HUDEP-2 (cell line): Measurements from ENCODE around the gene PRICKLE1.

ENCODE experiments used
- DNase-seq, 76 experiments: peaks; one replicate each; lab custom pipeline; 2025; ENCODE audit not compliant: unreplicated experiment in 76 of 76; lab: John Stamatoyannopoulos, UW

PRICKLE1 gene

DNA sequence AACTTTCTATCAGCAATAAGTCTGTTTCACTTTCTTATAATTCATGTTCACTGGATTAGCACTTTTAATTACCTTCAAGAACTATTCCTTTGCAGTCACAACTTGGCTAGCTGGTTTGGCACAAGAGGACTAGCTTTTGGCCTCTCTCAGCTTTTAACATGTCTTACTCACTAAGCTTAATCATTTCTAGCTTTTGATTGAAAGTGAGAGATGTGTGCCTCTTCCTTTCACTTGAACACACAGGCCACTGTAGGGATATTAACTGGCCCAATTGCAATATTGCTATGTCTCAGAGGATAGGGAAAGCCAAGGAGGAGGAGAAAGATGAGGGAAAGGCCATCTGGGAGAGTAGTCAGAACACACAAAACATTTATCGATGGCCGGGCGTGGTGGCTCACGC, 92.7 kb downstream of the PRICKLE1 start:
- no peak for DNase-seq

DNA sequence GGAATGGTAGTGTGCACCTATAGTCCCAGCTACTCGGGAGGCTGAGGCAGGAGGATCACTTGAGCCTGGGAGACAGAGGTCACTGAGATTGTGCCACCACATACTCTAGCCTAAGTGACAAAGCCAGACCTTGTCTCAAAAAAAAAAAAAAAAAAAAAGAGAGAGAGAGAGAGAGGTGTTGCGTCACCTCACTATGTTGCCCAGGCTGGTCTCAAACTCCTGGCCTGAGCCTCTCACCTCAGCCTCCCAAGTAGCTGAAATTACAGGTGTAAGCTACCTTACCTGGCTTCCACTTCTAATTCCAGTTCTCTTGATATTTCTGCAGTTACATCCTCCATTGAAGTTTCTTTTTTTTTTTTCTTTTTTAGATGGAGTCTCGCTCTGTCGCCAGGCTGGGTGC, 94.3 kb downstream of the PRICKLE1 start:
- DNase-seq, result no peak

DNA sequence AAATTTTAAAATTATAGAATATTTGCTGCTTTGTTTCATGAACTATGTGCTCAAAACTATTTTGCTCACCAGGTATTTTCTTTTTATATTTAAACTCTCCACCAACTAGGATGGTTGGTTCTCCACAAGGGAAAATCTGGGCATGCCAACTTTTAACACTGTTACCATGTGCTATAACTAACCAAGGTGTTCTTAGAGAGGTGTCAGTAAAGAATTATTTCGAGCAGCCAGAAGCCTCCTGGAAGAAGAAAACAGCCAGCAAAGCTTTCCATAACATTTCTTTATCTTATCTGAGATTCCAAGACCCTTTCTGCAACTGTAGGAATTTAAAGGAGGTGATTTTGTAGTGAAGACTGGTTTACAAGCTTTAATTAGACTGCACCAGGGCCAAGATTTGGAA, 97.3 kb downstream of the PRICKLE1 start:
- DNase-seq, result no peak

DNA sequence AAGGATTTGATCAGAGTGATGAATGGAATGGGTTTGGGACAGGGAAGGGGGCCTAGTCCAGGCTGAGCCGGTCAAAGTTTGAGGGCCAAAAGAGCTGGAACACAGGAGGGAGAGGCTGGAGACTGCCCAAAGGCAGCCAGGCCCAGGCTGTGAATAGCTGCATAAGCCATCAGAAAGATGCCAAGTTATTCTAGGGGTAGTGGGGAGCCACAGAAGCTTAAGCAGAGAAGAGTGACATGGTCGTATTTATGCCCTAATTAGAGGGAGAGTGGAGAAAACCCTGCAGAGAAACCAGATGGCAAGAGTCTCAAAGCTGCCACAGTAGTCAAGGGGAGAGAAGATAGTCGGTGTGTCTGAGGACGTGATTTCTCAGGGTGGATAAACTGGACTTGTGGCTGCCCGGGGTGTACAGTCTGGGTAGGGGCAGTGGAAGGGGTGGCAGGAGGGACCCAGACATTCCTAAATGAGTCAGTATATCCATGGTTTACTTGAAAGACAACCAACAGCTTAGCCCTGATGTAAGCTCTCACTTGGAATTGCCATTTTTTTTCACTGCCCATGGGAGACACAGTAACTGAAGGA, 99.2 kb downstream of the PRICKLE1 start:
- DNase-seq, result no peak

DNA sequence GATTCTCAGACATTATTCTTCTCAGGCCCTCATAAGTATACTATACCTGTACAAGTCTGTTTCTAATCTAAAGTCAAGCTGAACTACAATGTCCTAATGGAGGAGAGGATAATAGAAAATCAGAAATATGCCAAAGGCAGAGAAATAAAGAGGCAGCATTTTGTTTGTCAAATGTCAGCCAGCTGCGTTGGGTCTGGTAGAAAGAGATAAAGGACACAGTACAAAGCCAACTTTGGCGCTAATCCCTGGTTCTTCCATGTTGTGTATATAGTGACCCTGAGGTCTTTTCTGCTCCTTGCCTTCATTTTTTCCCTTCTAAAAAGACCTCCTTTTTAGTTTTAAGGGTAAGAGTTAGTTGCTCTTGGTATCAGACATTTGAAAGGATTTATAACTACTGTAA, 103.1 kb downstream of the PRICKLE1 start:
- DNase-seq, result peak in 19 of 76 experiments; percentile 2 to 41 (median 16)

DNA sequence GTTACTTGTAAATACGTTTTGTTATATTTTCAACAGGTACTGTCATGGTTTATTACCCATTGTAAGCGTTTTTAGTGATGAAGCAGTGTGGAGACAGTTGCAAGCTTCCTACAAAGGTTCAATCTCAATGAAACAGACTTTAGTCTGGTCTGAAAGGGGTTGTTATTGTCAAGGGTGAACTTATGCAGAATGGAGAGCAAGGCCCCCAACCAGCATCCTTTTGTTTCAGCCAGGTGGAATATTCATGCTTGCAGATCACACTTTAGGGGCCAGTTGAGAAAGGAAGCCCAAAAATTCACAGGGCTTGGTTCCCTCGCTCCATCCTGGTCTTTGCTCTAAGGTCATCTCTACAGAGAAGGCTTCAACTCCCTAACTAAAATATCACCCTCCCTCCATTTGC, 103.7 kb downstream of the PRICKLE1 start:
- no peak for DNase-seq

DNA sequence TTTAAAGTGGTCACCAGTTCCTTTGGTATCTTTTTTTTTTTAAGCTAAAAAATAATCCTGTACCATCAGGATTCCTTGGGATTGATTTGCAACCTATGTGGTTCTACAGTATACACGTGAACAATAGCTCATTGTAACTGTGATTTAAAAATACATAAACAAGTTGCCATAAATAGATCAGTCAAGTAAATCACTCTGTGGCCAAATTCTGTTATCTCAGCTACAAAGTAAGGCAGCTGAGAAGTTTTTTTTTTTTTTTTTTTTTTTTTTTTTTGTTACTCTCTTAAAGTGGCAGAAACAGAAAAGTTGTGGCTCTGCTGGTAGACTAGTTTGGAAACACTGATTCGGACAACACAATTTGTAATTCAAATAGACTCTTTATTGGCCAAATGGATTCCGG, 104.5 kb downstream of the PRICKLE1 start:
- no peak for DNase-seq

DNA sequence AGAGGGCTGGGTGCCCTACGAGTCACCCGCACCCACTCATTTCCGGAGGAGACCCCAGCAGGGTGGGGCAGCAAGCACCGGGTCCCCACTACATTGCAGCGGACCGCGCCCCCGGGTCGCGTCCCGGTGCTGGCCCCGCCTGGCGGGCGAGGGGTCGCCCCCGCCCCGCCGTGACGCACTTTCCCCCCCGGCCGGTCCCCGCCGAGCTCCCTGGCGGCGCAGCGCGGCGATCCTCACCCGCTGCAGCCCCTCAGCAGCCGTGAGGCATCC, 106.1 kb downstream of the PRICKLE1 start:
- no peak for DNase-seq

DNA sequence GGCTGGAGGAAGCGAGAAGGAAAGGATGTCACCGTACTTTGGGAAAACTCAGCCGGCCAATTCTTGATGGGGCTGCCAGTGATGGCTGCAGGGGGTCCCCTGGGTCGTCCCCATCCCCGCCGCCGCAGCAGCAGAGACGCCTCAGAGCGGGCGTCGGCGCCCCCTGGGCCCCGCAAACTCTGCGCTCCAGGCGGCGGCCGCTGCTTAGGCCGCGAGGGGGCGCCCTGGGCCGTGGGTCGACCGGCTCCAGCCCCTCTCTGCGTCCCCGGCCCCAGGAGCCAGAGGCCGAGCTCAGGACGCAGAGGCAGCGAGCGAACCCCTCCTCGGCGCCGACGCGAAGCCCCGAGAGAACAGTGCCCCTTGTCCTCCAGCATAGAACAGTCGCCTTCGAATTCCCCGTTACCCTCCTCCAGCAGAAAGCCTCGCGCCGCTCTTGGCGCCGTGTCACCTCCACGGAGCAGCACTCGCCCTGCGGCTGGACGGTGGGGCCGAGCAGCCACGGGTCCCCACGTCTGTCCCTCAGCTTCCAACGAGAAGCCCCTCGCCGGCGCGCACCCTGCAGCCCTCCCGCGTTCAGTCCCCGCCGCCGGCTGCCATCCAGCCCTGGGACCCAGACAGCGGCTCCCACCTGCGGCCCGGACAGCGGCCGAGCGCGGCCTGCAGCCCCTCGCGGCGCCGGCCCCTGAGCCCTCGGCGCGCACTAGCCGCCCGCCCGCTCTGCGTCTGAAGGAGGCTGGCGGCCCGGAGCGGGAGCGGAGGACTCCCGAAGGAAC, 106.6 kb downstream of the PRICKLE1 start:
- DNase-seq, result peak in 35 of 76 experiments; percentile 8 to 55 (median 25)

DNA sequence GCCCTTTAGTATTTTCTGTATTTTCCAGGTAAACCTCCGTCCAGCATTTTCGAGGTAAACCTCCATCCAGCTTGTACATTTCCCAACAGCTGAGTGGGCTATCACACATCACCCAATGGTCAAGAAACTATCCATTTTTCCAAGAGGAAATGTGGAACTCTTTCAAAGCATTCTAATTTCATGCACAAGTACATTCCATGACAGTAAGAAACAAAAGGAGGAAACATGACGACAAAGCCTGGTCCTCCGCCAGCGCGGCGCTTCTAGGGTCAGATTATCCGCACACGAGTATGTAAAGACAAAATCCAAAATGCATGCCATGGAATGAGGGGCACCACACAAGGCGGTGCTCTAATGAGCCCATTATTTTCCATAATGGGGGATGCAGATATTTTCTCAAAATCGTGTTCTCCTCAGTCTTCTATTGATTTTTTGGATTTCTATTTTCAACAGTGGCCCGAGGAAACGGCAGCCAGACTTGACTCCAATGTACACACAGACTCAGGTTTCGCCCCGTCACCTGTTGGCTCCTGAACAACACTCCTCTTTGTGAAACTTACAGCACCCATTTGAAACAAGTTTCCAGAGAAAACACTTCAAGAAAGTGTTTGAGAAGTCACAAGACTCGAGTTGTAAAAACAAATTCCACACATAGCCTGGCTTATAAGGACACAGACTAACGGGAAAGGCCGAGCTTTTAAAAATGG, 107.4 kb downstream of the PRICKLE1 start:
- DNase-seq, result no peak

DNA sequence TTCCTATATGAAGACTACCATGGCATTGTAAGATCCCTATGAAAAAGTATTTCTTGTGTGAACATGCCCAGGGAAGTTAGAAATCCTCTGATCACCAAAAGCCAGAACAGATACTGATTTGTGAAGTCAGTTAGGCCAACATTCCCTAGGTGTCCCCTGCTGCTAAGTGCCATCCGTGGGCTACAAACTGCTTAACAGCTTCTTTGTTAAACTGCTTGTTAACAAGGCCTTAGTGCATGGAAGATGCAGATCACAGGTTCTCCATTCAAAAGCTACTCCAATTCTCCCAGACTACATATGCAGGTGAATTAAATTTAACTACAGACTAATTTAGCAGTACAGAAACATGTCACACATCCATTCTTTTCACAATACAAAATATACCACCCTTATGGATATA, 108.2 kb downstream of the PRICKLE1 start:
- no peak for DNase-seq

DNA sequence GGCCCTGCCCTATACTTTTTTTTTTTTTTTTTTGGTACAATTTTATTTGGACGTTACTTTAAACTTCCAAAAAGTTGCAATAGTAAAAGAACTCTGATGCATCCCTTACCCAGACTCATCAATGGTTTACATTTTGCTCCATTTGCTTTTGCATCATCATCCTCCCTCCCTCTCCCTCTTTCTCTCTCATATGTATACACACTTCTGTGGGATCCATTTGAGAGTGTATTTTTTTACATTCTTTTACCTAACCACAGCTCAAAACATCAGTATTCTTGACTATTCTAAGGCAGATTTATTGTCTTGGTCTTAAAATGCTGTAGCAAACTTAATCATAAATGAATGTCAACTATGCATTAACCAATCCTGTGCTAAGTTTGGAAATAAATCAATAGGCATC, 111.6 kb downstream of the PRICKLE1 start:
- no peak for DNase-seq

DNA sequence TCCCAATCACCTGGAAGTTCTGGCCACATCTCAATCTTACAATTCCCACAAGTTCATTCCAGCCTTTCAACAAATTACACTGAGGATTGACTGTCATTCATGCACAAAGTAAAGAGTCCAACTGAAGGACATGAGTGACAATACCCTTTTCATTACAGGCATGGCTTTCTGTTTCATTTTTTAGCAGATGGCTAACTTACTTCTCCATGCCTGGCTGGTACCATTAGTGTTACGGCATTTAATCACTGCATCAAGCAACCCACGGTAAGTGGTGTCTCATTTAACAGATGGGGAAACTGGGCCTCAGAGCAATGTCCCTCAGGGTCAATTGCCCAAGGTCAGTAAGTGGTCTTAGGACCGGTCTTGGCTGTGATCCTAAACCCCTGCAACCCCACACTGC, 114.4 kb downstream of the PRICKLE1 start:
- no peak for DNase-seq

DNA sequence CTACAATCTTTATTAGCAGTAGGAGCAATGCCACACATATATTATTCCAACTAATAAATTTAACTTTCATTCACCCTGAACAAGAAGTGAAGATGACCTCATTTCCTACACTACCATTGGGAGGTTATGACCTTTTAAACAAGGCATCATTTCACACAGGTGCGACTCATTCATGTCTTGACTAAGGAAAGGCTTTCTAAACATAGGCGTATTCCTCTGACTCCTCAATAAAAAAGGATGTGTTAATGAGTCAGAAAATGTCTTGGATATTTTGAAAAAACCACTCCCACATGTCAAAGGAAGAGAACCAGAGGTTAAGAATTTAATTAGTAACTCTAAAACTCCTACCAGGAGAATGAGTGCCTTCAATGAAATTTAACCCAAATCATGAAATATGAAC, 115.2 kb downstream of the PRICKLE1 start:
- no peak for DNase-seq

DNA sequence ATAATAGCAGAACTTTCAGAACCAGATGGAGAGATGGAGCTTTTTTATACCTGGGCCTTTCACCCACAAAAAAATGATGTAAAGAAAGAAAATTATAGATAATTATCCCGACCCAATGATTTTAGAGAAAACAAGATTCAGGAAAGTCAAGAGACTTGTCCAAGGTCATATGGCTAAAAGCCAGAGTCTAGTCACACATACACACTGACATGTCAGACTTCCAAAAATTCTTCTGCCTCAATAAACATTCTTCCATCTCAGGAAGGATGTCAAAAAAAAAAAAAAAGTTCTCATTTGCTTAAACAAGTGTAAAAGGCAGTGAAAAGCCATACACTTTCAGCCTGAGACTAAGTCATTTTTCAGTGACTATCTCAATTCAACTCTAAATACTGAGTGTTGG, 116.0 kb downstream of the PRICKLE1 start:
- DNase-seq, result no peak

DNA sequence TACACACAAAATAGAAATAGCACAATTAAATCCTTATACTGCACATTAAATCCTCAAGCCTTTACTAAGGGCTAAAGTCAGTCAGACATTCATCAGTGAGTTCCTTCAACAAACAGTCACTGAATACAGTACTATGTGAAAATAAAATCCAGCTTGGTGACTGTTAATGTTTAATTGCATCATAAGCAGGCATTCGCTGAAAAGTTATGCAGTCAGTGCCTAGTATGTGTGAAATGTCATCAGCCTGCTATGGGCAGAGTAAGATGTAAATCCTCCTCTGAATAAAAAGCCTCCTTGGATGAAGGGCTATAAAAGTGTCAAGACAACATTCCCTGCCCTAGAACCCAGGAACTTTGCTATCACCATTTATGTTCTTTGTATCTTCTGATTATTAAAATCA, 116.4 kb downstream of the PRICKLE1 start:
- no peak for DNase-seq

DNA sequence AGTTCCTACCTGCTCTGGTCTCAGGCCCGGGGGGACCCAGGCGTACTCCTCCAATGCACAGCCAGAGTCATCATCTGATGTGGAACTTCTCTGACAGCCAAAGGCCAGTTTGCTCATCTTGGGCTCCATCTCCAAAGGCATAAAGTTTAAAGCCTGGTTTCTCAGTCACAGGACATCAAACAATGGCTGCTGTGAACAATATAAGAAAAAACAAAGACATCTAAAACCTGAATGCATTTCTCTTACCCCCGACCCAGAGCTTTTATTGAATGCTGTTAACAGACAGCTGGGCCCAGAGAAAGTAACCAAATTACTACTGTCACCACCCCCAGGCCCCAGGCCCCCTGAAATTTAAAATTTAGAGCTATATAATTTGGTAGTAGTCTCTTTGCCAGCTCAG, 117.2 kb downstream of the PRICKLE1 start:
- DNase-seq, result no peak

DNA sequence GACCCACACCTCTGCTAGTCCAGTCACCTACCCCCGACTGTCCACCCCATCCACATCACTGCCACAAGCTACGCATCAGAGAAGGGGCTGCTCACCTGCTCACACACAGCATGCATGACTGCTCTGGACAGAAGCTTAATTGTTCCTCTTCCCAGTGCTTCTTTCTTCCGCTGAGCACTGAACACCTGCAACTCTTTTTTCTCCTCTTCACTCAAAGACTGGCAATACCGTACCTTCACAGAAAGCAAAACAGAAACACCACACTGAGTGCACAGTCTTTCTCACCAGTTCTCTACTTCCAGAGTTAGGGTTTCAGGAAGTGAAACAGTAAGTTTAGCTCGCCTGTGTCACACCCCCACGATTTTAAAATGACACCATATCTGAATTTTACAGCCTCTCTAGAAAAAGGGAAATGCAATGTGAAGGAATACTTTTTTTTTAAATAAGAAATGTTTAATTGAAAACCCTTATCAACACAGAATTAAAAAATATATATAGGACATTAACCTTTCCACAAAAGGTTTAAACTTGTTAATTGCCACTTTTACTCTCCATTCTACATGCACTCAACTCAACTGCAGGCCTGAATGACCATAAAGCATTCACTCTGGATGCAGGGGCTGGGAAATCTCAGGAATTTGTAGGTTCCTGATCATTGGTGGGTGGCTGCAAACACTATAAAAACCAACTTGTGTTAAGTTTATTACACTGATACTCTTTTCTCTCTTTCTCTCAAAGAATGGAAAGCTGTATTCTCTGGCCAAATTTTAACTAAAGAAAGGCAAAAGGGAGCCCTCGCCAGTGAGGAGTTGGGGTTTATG, 120.0 kb downstream of the PRICKLE1 start:
- no peak for DNase-seq

DNA sequence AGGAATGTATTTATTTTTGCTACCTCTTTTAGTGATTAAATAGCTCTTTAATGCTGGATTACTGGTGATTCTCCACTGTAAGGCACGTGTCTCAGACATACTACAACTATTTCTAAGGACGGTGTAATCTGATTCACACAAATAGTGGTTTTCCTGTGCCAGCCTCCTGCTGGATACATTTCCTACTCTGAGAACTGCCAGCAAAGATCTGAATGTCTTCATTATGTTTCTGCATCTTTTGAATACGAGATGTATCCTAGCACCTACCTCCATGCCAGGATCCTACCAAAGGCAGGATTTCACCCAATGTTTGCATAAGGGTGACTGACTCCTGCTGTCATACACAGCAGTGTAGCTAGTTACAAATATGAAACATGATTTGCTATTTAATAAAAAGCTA, 120.6 kb downstream of the PRICKLE1 start:
- DNase-seq, result no peak

DNA sequence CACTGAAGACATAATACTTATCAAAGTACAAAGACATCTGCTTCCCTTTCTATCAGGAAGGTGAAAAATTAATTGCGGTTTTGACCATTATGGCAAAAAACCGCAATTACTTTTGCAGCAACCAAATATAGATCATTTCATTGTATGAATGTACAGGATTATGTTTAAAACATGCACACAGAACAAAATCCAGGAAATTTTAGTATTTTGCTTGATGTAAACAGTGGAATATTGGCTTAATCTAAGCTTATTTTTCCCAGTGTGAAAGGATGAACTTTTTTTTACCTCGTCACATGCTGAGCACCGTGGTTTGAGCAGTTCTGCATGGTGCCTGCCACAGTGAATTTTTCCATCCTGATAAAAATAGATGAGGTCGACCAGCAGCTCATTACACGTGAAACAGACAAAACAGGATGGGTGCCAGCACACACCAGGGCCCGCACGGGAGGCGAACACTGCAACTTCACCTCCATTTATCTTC, 121.2 kb downstream of the PRICKLE1 start:
- DNase-seq, result peak in 12 of 76 experiments; percentile 8 to 60 (median 30)

DNA sequence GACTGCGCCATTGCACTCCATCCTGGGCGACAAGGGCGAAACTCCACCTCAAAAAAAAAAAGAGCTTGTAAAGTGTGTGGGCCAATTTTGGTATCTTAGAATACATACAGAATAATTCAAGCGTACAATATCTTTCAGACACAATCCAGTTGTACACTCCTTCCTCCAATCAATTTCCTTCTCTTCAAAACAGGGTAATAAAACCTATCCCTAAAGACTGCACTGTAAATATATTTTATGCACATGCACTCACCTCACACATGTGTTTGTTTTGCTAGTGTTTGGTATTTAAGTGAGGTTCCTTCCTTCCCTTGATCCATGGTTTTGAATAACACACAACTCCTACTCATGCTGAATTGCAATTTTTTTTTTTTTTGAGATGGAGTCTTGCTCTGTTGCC, 125.9 kb downstream of the PRICKLE1 start:
- no peak for DNase-seq
